ENCODE results near the gene C14orf119. TPM values are rescaled to one million over a fixed set of nuclear protein-coding genes. Genes with fewer than 3 reads are reported as not detected.
A peak's percentile ranks its signal among the peaks of the same experiment; 100 is the strongest.

C14orf119 gene, protein sequence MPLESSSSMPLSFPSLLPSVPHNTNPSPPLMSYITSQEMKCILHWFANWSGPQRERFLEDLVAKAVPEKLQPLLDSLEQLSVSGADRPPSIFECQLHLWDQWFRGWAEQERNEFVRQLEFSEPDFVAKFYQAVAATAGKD
- polyA plus RNA-seq, result 10 to 100 TPM; 43.8 to 67.0 (median 64.8) TPM
- long read RNA-seq, donor 1, result 0 reads
- long read RNA-seq, donor 2, transcript C14orf119-201 (2 exons, 3,660 nt), result major isoform, 38 of 38 reads
- long read RNA-seq, donor 2, partial matches to known transcripts, result 0 of 38 reads
- long read RNA-seq, donor 2, other reads (novel, unspliced or antisense), result 0 of 38 reads
- long read RNA-seq, donor 3, transcript C14orf119-201 (2 exons, 3,660 nt), result major isoform, 41 of 41 reads
- long read RNA-seq, donor 3, partial matches to known transcripts, result 0 of 41 reads
- long read RNA-seq, donor 3, other reads (novel, unspliced or antisense), result 0 of 41 reads
- long read RNA-seq, donor 4, transcript C14orf119-201 (2 exons, 3,660 nt), result major isoform, 5 of 5 reads
- long read RNA-seq, donor 4, partial matches to known transcripts, result 0 of 5 reads
- long read RNA-seq, donor 4, other reads (novel, unspliced or antisense), result 0 of 5 reads
- long read RNA-seq, donor 5, transcript C14orf119-201 (2 exons, 3,660 nt), result major isoform, 6 of 6 reads
- long read RNA-seq, donor 5, partial matches to known transcripts, result 0 of 6 reads
- long read RNA-seq, donor 5, other reads (novel, unspliced or antisense), result 0 of 6 reads
- long read RNA-seq, donor 6, transcript C14orf119-201 (2 exons, 3,660 nt), result major isoform, 38 of 38 reads
- long read RNA-seq, donor 6, partial matches to known transcripts, result 0 of 38 reads
- long read RNA-seq, donor 6, other reads (novel, unspliced or antisense), result 0 of 38 reads
- long read RNA-seq, donor 7, result 0 reads
- long read RNA-seq, donor 8, partial matches to known transcripts, result 0 of 3 reads
- long read RNA-seq, donor 8, other reads (novel, unspliced or antisense), result 0 of 3 reads
- long read RNA-seq, donor 9, transcript C14orf119-201 (2 exons, 3,660 nt), result major isoform, 13 of 13 reads
- long read RNA-seq, donor 9, partial matches to known transcripts, result 0 of 13 reads
- long read RNA-seq, donor 9, other reads (novel, unspliced or antisense), result 0 of 13 reads
- long read RNA-seq, donor 10, transcript C14orf119-201 (2 exons, 3,660 nt), result major isoform, 66 of 66 reads
- long read RNA-seq, donor 10, partial matches to known transcripts, result 0 of 66 reads
- long read RNA-seq, donor 10, other reads (novel, unspliced or antisense), result 0 of 66 reads

DNA sequence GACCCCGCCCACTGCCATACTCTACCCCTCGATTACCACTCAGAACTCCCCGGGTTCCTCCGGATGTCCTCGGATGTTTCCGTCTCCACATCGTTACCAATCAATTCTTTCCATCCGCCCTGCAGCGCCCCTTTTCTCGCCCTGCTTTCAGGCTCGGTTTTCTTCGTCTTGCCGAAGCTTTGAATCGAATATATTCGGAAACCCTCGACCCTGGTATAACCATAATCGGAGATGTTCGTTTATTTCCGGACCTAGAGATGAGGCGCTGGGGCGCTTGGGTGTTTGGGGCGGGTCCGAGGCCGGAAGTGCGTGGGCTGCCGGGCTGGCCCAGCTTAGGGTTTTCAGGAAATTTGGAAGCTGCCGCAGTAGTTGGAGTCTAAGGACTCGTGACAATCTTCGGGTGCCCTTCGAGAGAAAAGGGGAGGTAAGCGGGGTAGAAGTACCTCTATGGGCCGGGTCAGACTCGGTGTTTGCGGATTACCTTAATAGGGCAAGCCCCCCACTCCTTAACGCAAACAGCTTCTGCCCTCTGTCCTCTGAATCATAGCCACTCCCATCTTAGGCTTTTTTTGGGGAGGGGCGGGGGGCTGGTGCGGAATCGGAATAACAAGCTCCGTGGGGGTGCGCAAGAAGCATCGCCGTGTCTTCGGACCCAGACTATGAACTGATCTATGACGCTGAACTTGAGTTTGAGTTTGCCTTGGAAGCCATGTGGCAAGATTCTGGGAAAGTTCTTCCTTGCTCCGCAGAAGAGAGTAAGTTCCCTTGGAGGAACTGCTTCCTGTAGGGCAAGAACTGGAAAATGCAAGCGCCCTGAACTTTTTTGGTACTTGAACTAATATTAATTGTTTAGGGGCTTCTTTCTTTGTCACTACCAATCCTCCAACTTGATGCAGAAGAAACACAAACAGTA lies at the start of gene C14orf119:
Gene C14orf119 (plus strand): TSS at position 310 of the 913 bp plus-strand sequence. CDS start 2,154 bp downstream, outside the sequence.
- FAIRE-seq (peak; percentile 97), DNase-seq (peak; percentile 100)
- peaks cover 6 to 27% (median 9%) of the 10 kb centered on the region in 3 donors for H3K36me3 ChIP-seq (ENCODE audit: control insufficient read depth in 3 of 3, insufficient read depth in 2 of 3, low read depth in 1 of 3, low read length in 3 of 3)
- peak within 1 kb of the TSS; percentile 48 to 81 (median 75) for H3K4me3 ChIP-seq (ENCODE audit: low read depth in 1 of 3, low read length in 3 of 3)
- no peaks in the 10 kb centered on the region for H3K27me3 ChIP-seq (ENCODE audit: control insufficient read depth in 3 of 3, insufficient read depth in 3 of 3, low read length in 3 of 3)
- peaks cover 0 to 23% (median 18%) of the 10 kb centered on the region in 3 donors for H3K4me1 ChIP-seq (ENCODE audit: control insufficient read depth in 3 of 3, insufficient read depth in 2 of 3, low read depth in 1 of 3, low read length in 2 of 3)
- H3K9me3 ChIP-seq (ENCODE audit: control insufficient read depth in 2 of 2, insufficient read depth in 1 of 2, low read depth in 1 of 2, low read length in 1 of 2), result no peaks in the 10 kb centered on the region
- WGBS, 3 donors, result 0% methylated on average over 46 of the region's 46 CpGs
- H3K27ac ChIP-seq (ENCODE audit: low read depth in 1 of 3, low read length in 2 of 3), result peak within 1 kb of the TSS; percentile 96 to 100 (median 98)

DNA sequence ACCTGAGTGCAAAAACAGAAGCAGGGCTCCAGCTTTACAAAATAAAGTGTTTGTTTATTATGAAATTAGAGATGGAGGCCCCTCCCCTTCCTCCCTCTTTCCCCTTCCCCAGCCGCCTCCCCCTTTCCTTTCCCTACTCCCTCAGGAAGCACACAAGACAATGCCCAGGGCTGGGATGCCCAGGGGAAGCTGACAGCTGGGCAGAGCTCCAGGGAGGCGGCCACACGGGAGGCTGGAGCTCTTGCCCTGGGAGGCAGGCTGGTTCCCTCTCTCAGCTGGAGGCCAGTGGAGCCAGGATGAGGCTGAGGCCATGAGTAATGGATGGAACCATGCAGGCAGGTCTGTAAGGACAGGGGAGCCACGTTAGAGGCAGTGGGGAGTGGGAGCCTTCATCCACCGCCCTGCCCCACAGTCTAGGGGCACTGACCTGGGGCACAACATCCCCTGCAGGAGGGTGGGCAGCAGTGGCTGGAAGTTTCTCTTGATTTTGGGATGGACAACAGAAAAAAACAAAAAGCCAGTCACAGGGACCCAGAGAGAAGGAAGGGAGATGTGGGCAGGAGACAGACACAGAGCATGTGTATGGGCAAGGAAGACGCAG lies 48.2 kb upstream of the C14orf119 start:
- DNase-seq (no peak), FAIRE-seq (no peak)
- Histone ChIP-seq H3K9me3 (ENCODE audit: control insufficient read depth in 2 of 2, insufficient read depth in 1 of 2, low read depth in 1 of 2, low read length in 1 of 2) (no peaks in the 10 kb centered on the region), H3K27ac (ENCODE audit: low read depth in 1 of 3, low read length in 2 of 3) (peak overlapping the region in 1 of 3 donors; percentile 26), H3K27me3 (ENCODE audit: control insufficient read depth in 3 of 3, insufficient read depth in 3 of 3, low read length in 3 of 3) (no peaks in the 10 kb centered on the region), H3K4me1 (ENCODE audit: control insufficient read depth in 3 of 3, insufficient read depth in 2 of 3, low read depth in 1 of 3, low read length in 2 of 3) (no peaks in the 10 kb centered on the region), H3K36me3 (ENCODE audit: control insufficient read depth in 3 of 3, insufficient read depth in 2 of 3, low read depth in 1 of 3, low read length in 3 of 3) (peaks cover 0 to 8% (median 0%) of the 10 kb centered on the region in 3 donors), H3K4me3 (ENCODE audit: low read depth in 1 of 3, low read length in 3 of 3) (no peak overlapping the region)
- WGBS, 3 donors, result 68 to 79% (median 76%) methylated on average over 6 of the region's 6 CpGs

DNA sequence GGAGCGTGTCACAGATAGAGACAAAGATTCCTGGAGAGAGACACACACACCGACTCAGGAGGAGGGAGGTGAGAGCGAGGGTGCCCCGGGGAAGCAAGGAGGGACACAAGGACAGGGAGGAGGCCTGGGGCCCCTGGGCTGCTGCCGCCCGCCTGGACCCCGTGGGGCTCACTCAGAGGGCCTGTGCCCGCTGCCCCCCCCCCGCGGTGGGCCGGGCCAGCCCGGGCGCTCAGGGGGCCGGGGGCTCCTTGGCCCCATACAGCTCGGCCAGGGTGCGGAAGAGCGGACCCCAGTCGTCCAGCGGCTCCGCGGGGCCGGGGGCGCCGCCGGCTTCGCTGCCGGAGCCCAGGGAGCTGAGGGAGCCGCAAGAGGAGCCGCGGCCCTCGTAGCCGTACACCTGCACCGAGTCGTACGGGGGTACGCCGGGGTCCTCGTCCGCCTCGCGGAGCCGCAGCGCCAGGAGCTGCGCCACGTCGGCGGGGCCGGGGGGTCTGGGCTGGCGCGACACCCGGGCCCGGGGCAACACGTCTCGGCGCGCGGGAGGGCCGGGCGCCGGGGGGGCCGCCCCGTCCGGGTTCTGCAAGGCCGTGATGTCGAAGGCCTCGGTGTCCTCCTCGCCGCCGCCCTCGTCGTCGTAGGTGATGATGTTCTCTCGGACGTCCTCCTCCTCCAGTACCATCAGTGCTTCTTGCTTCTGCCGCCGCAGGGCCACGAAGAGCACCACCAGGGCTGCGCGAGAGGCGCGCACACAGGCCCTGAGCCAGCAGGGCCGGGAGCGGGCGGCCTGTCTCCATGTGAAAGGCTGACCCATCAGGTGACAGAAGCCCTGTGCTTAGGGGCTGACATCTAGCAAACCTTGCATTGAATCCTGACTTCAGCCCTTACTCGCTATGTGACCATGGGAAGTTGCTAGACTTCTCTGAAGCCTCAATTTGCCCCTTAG lies 47.3 kb upstream of the C14orf119 start:
- Histone ChIP-seq H3K27ac (ENCODE audit: low read depth in 1 of 3, low read length in 2 of 3) (no peak overlapping the region), H3K4me1 (ENCODE audit: control insufficient read depth in 3 of 3, insufficient read depth in 2 of 3, low read depth in 1 of 3, low read length in 2 of 3) (no peaks in the 10 kb centered on the region), H3K9me3 (ENCODE audit: control insufficient read depth in 2 of 2, insufficient read depth in 1 of 2, low read depth in 1 of 2, low read length in 1 of 2) (no peaks in the 10 kb centered on the region), H3K36me3 (ENCODE audit: control insufficient read depth in 3 of 3, insufficient read depth in 2 of 3, low read depth in 1 of 3, low read length in 3 of 3) (peaks cover 0 to 10% (median 0%) of the 10 kb centered on the region in 3 donors), H3K27me3 (ENCODE audit: control insufficient read depth in 3 of 3, insufficient read depth in 3 of 3, low read length in 3 of 3) (no peaks in the 10 kb centered on the region), H3K4me3 (ENCODE audit: low read depth in 1 of 3, low read length in 3 of 3) (no peak overlapping the region)
- 79 to 93% (median 92%) methylated on average over 52 to 85 of the region's 85 CpGs for WGBS, 3 donors
- FAIRE-seq (no peak), DNase-seq (no peak)

- H3K4me1 ChIP-seq (ENCODE audit: control insufficient read depth in 3 of 3, insufficient read depth in 2 of 3, low read depth in 1 of 3, low read length in 2 of 3), result no peaks in the 10 kb centered on the region
- 90 to 98% (median 96%) methylated on average over 9 of the region's 9 CpGs for WGBS, 3 donors
- FAIRE-seq (no peak), DNase-seq (no peak)
- no peak overlapping the region for H3K4me3 ChIP-seq (ENCODE audit: low read depth in 1 of 3, low read length in 3 of 3)
- no peak overlapping the region for H3K27ac ChIP-seq (ENCODE audit: low read depth in 1 of 3, low read length in 2 of 3)
- peaks cover 0 to 12% (median 0%) of the 10 kb centered on the region in 3 donors for H3K36me3 ChIP-seq (ENCODE audit: control insufficient read depth in 3 of 3, insufficient read depth in 2 of 3, low read depth in 1 of 3, low read length in 3 of 3)
- no peaks in the 10 kb centered on the region for H3K9me3 ChIP-seq (ENCODE audit: control insufficient read depth in 2 of 2, insufficient read depth in 1 of 2, low read depth in 1 of 2, low read length in 1 of 2)
- no peaks in the 10 kb centered on the region for H3K27me3 ChIP-seq (ENCODE audit: control insufficient read depth in 3 of 3, insufficient read depth in 3 of 3, low read length in 3 of 3)
Measured at GRCh38 chr14:23049011-23049410, 46.3 kb upstream of the C14orf119 start.

- WGBS, 3 donors, result 79 to 82% (median 82%) methylated on average over 5 of the region's 5 CpGs
- Histone ChIP-seq H3K27ac (ENCODE audit: low read depth in 1 of 3, low read length in 2 of 3) (no peak overlapping the region), H3K36me3 (ENCODE audit: control insufficient read depth in 3 of 3, insufficient read depth in 2 of 3, low read depth in 1 of 3, low read length in 3 of 3) (peaks cover 0 to 17% (median 0%) of the 10 kb centered on the region in 3 donors), H3K4me1 (ENCODE audit: control insufficient read depth in 3 of 3, insufficient read depth in 2 of 3, low read depth in 1 of 3, low read length in 2 of 3) (peaks cover 0 to 2% (median 0%) of the 10 kb centered on the region in 3 donors), H3K27me3 (ENCODE audit: control insufficient read depth in 3 of 3, insufficient read depth in 3 of 3, low read length in 3 of 3) (no peaks in the 10 kb centered on the region), H3K4me3 (ENCODE audit: low read depth in 1 of 3, low read length in 3 of 3) (no peak overlapping the region), H3K9me3 (ENCODE audit: control insufficient read depth in 2 of 2, insufficient read depth in 1 of 2, low read depth in 1 of 2, low read length in 1 of 2) (no peaks in the 10 kb centered on the region)
- FAIRE-seq (no peak), DNase-seq (no peak)
Measured at GRCh38 chr14:23051141-23052057, 43.9 kb upstream of the C14orf119 start.

- DNase-seq (no peak), FAIRE-seq (no peak)
- WGBS, 3 donors, result 70 to 80% (median 71%) methylated on average over 13 to 14 of the region's 14 CpGs
- Histone ChIP-seq H3K4me1 (ENCODE audit: control insufficient read depth in 3 of 3, insufficient read depth in 2 of 3, low read depth in 1 of 3, low read length in 2 of 3) (peaks cover 0 to 10% (median 2%) of the 10 kb centered on the region in 3 donors), H3K9me3 (ENCODE audit: control insufficient read depth in 2 of 2, insufficient read depth in 1 of 2, low read depth in 1 of 2, low read length in 1 of 2) (no peaks in the 10 kb centered on the region), H3K27ac (ENCODE audit: low read depth in 1 of 3, low read length in 2 of 3) (no peak overlapping the region), H3K36me3 (ENCODE audit: control insufficient read depth in 3 of 3, insufficient read depth in 2 of 3, low read depth in 1 of 3, low read length in 3 of 3) (peaks cover 0 to 17% (median 0%) of the 10 kb centered on the region in 3 donors), H3K27me3 (ENCODE audit: control insufficient read depth in 3 of 3, insufficient read depth in 3 of 3, low read length in 3 of 3) (no peaks in the 10 kb centered on the region), H3K4me3 (ENCODE audit: low read depth in 1 of 3, low read length in 3 of 3) (no peak overlapping the region)
Measured at GRCh38 chr14:23052182-23052623, 43.1 kb upstream of the C14orf119 start.
